ENCODE results near the gene ANKRD40.

ANKRD40 gene

GRCh38 chr17:50680126-50680525 is 27.6 kb downstream of the ANKRD40 start:
- no peak overlapping the region for H3K4me3 ChIP-seq (ENCODE audit: insufficient read depth, low read depth, low read length)
- H3K27ac ChIP-seq (ENCODE audit: insufficient read depth, low read depth, low read length, poor library complexity, severe bottlenecking): no peak overlapping the region
- peaks cover 10% of the 10 kb centered on the region for H3K4me1 ChIP-seq (ENCODE audit: control insufficient read depth, insufficient read depth, low read length)
- H3K27me3 ChIP-seq (ENCODE audit: control insufficient read depth, insufficient read depth, low read length, poor library complexity, severe bottlenecking): no peaks in the 10 kb centered on the region
- 95 to 96% methylated on average over 5 of the region's 5 CpGs for WGBS, 2 experiments
- H3K36me3 ChIP-seq (ENCODE audit: control insufficient read depth, insufficient read depth, low read length): no peaks in the 10 kb centered on the region
- no peaks in the 10 kb centered on the region for H3K9me3 ChIP-seq (ENCODE audit: control insufficient read depth, low read length)

GRCh38 chr17:50679008-50679544 is 28.6 kb downstream of the ANKRD40 start:
- no peaks in the 10 kb centered on the region for H3K27me3 ChIP-seq (ENCODE audit: control insufficient read depth, insufficient read depth, low read length, poor library complexity, severe bottlenecking)
- no peak overlapping the region for H3K27ac ChIP-seq (ENCODE audit: insufficient read depth, low read depth, low read length, poor library complexity, severe bottlenecking)
- H3K36me3 ChIP-seq (ENCODE audit: control insufficient read depth, insufficient read depth, low read length): no peaks in the 10 kb centered on the region
- no peak overlapping the region for H3K4me3 ChIP-seq (ENCODE audit: insufficient read depth, low read depth, low read length)
- WGBS, 2 experiments: 93 to 95% methylated on average over 11 of the region's 11 CpGs
- no peaks in the 10 kb centered on the region for H3K9me3 ChIP-seq (ENCODE audit: control insufficient read depth, low read length)
- peaks cover 3% of the 10 kb centered on the region for H3K4me1 ChIP-seq (ENCODE audit: control insufficient read depth, insufficient read depth, low read length)

GRCh38 chr17:50677851-50678375 is 29.8 kb downstream of the ANKRD40 start:
- 92 to 93% methylated on average over 12 of the region's 12 CpGs for WGBS, 2 experiments
- no peak overlapping the region for H3K27ac ChIP-seq (ENCODE audit: insufficient read depth, low read depth, low read length, poor library complexity, severe bottlenecking)
- no peaks in the 10 kb centered on the region for H3K4me1 ChIP-seq (ENCODE audit: control insufficient read depth, insufficient read depth, low read length)
- H3K4me3 ChIP-seq (ENCODE audit: insufficient read depth, low read depth, low read length): no peak overlapping the region
- no peaks in the 10 kb centered on the region for H3K9me3 ChIP-seq (ENCODE audit: control insufficient read depth, low read length)
- H3K27me3 ChIP-seq (ENCODE audit: control insufficient read depth, insufficient read depth, low read length, poor library complexity, severe bottlenecking): no peaks in the 10 kb centered on the region
- H3K36me3 ChIP-seq (ENCODE audit: control insufficient read depth, insufficient read depth, low read length): no peaks in the 10 kb centered on the region

- H3K36me3 ChIP-seq (ENCODE audit: control insufficient read depth, insufficient read depth, low read length): no peaks in the 10 kb centered on the region
- H3K9me3 ChIP-seq (ENCODE audit: control insufficient read depth, low read length): no peaks in the 10 kb centered on the region
- H3K4me3 ChIP-seq (ENCODE audit: insufficient read depth, low read depth, low read length): no peak overlapping the region
- H3K27ac ChIP-seq (ENCODE audit: insufficient read depth, low read depth, low read length, poor library complexity, severe bottlenecking): no peak overlapping the region
- H3K27me3 ChIP-seq (ENCODE audit: control insufficient read depth, insufficient read depth, low read length, poor library complexity, severe bottlenecking): no peaks in the 10 kb centered on the region
- H3K4me1 ChIP-seq (ENCODE audit: control insufficient read depth, insufficient read depth, low read length): no peaks in the 10 kb centered on the region
- WGBS, 2 experiments: 93 to 94% methylated on average over 24 of the region's 24 CpGs
Observed at GRCh38 chr17:50676065-50676975, 31.4 kb downstream of the ANKRD40 start.

GRCh38 chr17:50675627-50676026 is 32.1 kb downstream of the ANKRD40 start:
- Histone ChIP-seq H3K9me3 (ENCODE audit: control insufficient read depth, low read length) (no peaks in the 10 kb centered on the region), H3K27me3 (ENCODE audit: control insufficient read depth, insufficient read depth, low read length, poor library complexity, severe bottlenecking) (no peaks in the 10 kb centered on the region), H3K4me3 (ENCODE audit: insufficient read depth, low read depth, low read length) (no peak overlapping the region), H3K27ac (ENCODE audit: insufficient read depth, low read depth, low read length, poor library complexity, severe bottlenecking) (no peak overlapping the region), H3K36me3 (ENCODE audit: control insufficient read depth, insufficient read depth, low read length) (no peaks in the 10 kb centered on the region), H3K4me1 (ENCODE audit: control insufficient read depth, insufficient read depth, low read length) (no peaks in the 10 kb centered on the region)
- 94 to 96% methylated on average over 7 of the region's 7 CpGs for WGBS, 2 experiments

- Histone ChIP-seq H3K27me3 (ENCODE audit: control insufficient read depth, insufficient read depth, low read length, poor library complexity, severe bottlenecking) (no peaks in the 10 kb centered on the region), H3K27ac (ENCODE audit: insufficient read depth, low read depth, low read length, poor library complexity, severe bottlenecking) (no peak overlapping the region), H3K9me3 (ENCODE audit: control insufficient read depth, low read length) (no peaks in the 10 kb centered on the region), H3K4me1 (ENCODE audit: control insufficient read depth, insufficient read depth, low read length) (no peaks in the 10 kb centered on the region), H3K4me3 (ENCODE audit: insufficient read depth, low read depth, low read length) (no peak overlapping the region), H3K36me3 (ENCODE audit: control insufficient read depth, insufficient read depth, low read length) (no peaks in the 10 kb centered on the region)
- WGBS, 2 experiments: 64 to 78% methylated on average over 3 of the region's 3 CpGs
Observed at GRCh38 chr17:50675190-50675589, 32.5 kb downstream of the ANKRD40 start.

GRCh38 chr17:50672831-50673551 is 34.7 kb downstream of the ANKRD40 start:
- Histone ChIP-seq H3K36me3 (ENCODE audit: control insufficient read depth, insufficient read depth, low read length) (no peaks in the 10 kb centered on the region), H3K27me3 (ENCODE audit: control insufficient read depth, insufficient read depth, low read length, poor library complexity, severe bottlenecking) (no peaks in the 10 kb centered on the region), H3K4me1 (ENCODE audit: control insufficient read depth, insufficient read depth, low read length) (no peaks in the 10 kb centered on the region), H3K4me3 (ENCODE audit: insufficient read depth, low read depth, low read length) (no peak overlapping the region), H3K27ac (ENCODE audit: insufficient read depth, low read depth, low read length, poor library complexity, severe bottlenecking) (no peak overlapping the region), H3K9me3 (ENCODE audit: control insufficient read depth, low read length) (no peaks in the 10 kb centered on the region)
- WGBS, 2 experiments: 95% methylated on average over 20 of the region's 20 CpGs

GRCh38 chr17:50672071-50672470 is 35.6 kb downstream of the ANKRD40 start:
- no peaks in the 10 kb centered on the region for H3K4me1 ChIP-seq (ENCODE audit: control insufficient read depth, insufficient read depth, low read length)

GRCh38 chr17:50668838-50669581 is 38.7 kb downstream of the ANKRD40 start:
- Histone ChIP-seq H3K36me3 (ENCODE audit: control insufficient read depth, insufficient read depth, low read length) (no peaks in the 10 kb centered on the region), H3K27ac (ENCODE audit: insufficient read depth, low read depth, low read length, poor library complexity, severe bottlenecking) (no peak overlapping the region), H3K4me3 (ENCODE audit: insufficient read depth, low read depth, low read length) (no peak overlapping the region), H3K4me1 (ENCODE audit: control insufficient read depth, insufficient read depth, low read length) (no peaks in the 10 kb centered on the region), H3K9me3 (ENCODE audit: control insufficient read depth, low read length) (no peaks in the 10 kb centered on the region), H3K27me3 (ENCODE audit: control insufficient read depth, insufficient read depth, low read length, poor library complexity, severe bottlenecking) (no peaks in the 10 kb centered on the region)
- 83 to 87% methylated on average over 9 of the region's 9 CpGs for WGBS, 2 experiments

More at GRCh38 chr17:50672071-50672470, 35.6 kb downstream of the ANKRD40 start:
- H3K27me3 ChIP-seq (ENCODE audit: control insufficient read depth, insufficient read depth, low read length, poor library complexity, severe bottlenecking): no peaks in the 10 kb centered on the region
- no peak overlapping the region for H3K27ac ChIP-seq (ENCODE audit: insufficient read depth, low read depth, low read length, poor library complexity, severe bottlenecking)
- no peak overlapping the region for H3K4me3 ChIP-seq (ENCODE audit: insufficient read depth, low read depth, low read length)
- no peaks in the 10 kb centered on the region for H3K36me3 ChIP-seq (ENCODE audit: control insufficient read depth, insufficient read depth, low read length)
- H3K9me3 ChIP-seq (ENCODE audit: control insufficient read depth, low read length): no peaks in the 10 kb centered on the region
- WGBS, 2 experiments: 97 to 98% methylated on average over 5 of the region's 5 CpGs

All from ectodermal cell (in vitro differentiated cells).